Ishikawa (cell line): ENCODE measurements around the gene SLC38A2.

Experiments used
- CEBPB ChIP-seq: IDR thresholded peaks from 2 replicates; pipeline ENCODE4 v1.6.1; 2012
- CREB1 ChIP-seq: IDR thresholded peaks from 2 replicates; pipeline ENCODE4 v1.6.1; 2012; ENCODE audit warnings: low read depth
- EGR1 ChIP-seq: IDR thresholded peaks from 2 replicates; pipeline ENCODE4 v1.6.1; 2012
- EP300 ChIP-seq: IDR thresholded peaks from 2 replicates; pipeline ENCODE4 v1.6.1; 2012; ENCODE audit warnings: borderline replicate concordance
- FOXM1 ChIP-seq: IDR thresholded peaks from 2 replicates; pipeline ENCODE4 v1.6.1; 2012; ENCODE audit warnings: low read depth, borderline replicate concordance
- MAX ChIP-seq: IDR thresholded peaks from 2 replicates; pipeline ENCODE4 v1.6.1; 2012
- NFIC ChIP-seq: IDR thresholded peaks from 2 replicates; pipeline ENCODE4 v1.6.1; 2012
- RAD21 ChIP-seq: IDR thresholded peaks from 2 replicates; pipeline ENCODE4 v1.6.1; 2012; ENCODE audit warnings: low read depth
- REST ChIP-seq: IDR thresholded peaks from 2 replicates; pipeline ENCODE4 v1.6.1; 2012; ENCODE audit warnings: low read depth, mild to moderate bottlenecking
- TAF1 ChIP-seq: IDR thresholded peaks from 2 replicates; pipeline ENCODE4 v1.6.1; 2012; ENCODE audit warnings: low read depth, mild to moderate bottlenecking
- TCF12 ChIP-seq: IDR thresholded peaks from 2 replicates; pipeline ENCODE4 v1.6.1; 2012; ENCODE audit warnings: low read depth
- TEAD4 ChIP-seq: IDR thresholded peaks from 2 replicates; pipeline ENCODE4 v1.6.1; 2012
- USF1 ChIP-seq: IDR thresholded peaks from 2 replicates; pipeline ENCODE4 v1.6.1; 2012
- YY1 ChIP-seq: IDR thresholded peaks from 2 replicates; pipeline ENCODE4 v1.6.1; 2012; ENCODE audit warnings: low read depth
- ZBTB7A ChIP-seq: IDR thresholded peaks from 2 replicates; pipeline ENCODE4 v1.6.1; 2012; ENCODE audit warnings: low read depth

SLC38A2 gene

GRCh38 chr12:46357438-46358324 is 14.9 kb downstream of the SLC38A2 start:
- TF ChIP-seq EP300: peak; percentile 8; the same call in 1 of the 2 replicates
- TF ChIP-seq TAF1: no peak
- no peak for TF ChIP-seq USF1
- TF ChIP-seq NFIC: 0 out of 2 replicates have a peak, but pooled peaks have one; percentile 4
- TF ChIP-seq MAX: 0 out of 2 replicates have a peak, but pooled peaks have one; percentile 2

GRCh38 chr12:46356655-46357437 is 15.7 kb downstream of the SLC38A2 start:
- TF ChIP-seq EP300: no peak
- TF ChIP-seq CEBPB: no peak
- no peak for TF ChIP-seq FOXM1
- peak; percentile 16; the same call in 1 of the 2 replicates for TF ChIP-seq MAX
- TF ChIP-seq EGR1: no peak
- TF ChIP-seq TCF12: 0 out of 2 replicates have a peak, but pooled peaks have one; percentile 13

- TF ChIP-seq EP300: peak; percentile 96
- peak; percentile 95 for TF ChIP-seq TEAD4
- 0 out of 2 replicates have a peak, but pooled peaks have one; percentile 13 for TF ChIP-seq RAD21
- peak; percentile 65 for TF ChIP-seq CEBPB
- TF ChIP-seq MAX: no peak; the same call in 1 of the 2 replicates
- peak; percentile 74 for TF ChIP-seq NFIC
- peak; percentile 99 for TF ChIP-seq TCF12
- TF ChIP-seq CREB1: no peak
- no peak for TF ChIP-seq USF1
- no peak for TF ChIP-seq TAF1
- TF ChIP-seq REST: no peak
- TF ChIP-seq FOXM1: peak; percentile 85
- TF ChIP-seq ZBTB7A: peak; percentile 59; the same call in 1 of the 2 replicates
- no peak for TF ChIP-seq YY1
- TF ChIP-seq EGR1: no peak
Observed at GRCh38 chr12:46354802-46355199, 17.8 kb downstream of the SLC38A2 start.

GRCh38 chr12:46354111-46354801 is 18.3 kb downstream of the SLC38A2 start:
- TF ChIP-seq EGR1 (no peak), YY1 (peak; percentile 45; the same call in 1 of the 2 replicates), RAD21 (peak; percentile 43; the same call in 1 of the 2 replicates), TCF12 (no peak)

GRCh38 chr12:46351886-46352650 is 20.5 kb downstream of the SLC38A2 start:
- TF ChIP-seq MAX (no peak), TEAD4 (no peak), ZBTB7A (no peak), EP300 (no peak), RAD21 (no peak), USF1 (no peak), EGR1 (no peak), FOXM1 (no peak), CREB1 (no peak), TCF12 (no peak), CEBPB (no peak), NFIC (no peak)
